SIG-M5 treated with dmso at 0.1 percent for 504 hours (cell line): ENCODE measurements around the gene PPP2R5D.

Source experiments
- DNase-seq: peaks from one replicate; lab custom pipeline; 2025; ENCODE audit not compliant: unreplicated experiment; lab: John Stamatoyannopoulos, UW

The PPP2R5D gene

GRCh38 chr6:43053545-43054205, 69.3 kb downstream of the PPP2R5D start, which contains the start of gene CUL7:
TSS of gene CUL7 (minus strand) at chr6:43053851. CDS start at chr6:43052788, 1,063 bp downstream.
- peak; percentile 92 for DNase-seq

DNA sequence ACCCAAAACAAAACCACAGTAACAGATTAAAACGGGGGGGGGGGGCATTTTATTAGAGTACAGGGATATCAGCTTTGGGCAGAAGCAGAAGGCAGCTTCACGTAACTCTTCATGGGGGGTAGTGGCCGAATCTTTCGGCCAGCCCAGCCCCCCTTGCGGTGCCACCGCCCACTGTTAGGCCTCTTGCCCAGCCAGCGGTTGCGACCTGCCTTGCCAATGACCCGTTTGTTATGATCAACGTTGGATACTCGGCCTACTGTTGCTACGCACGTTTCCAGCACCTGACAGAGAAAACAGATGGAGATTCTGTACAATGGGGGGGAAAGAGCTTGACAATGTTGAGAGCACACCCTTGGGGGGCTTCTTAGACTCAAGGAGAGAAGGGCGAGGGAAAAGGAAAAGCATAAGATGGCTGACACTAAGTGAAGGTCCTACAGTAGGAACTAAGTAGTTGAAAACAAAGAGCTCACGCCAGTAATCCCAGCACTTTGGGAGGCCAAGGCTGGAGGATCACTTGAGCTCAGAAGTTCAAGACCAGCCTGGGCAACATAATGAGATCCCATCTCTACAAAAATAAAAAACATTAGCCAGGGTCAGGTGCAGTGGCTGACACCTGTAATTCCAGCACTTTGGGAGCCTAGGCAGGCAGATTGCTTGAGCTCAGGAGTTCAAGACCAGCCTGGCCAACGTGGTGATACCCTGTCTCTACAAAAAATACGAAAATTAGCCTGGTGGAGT, 70.0 kb downstream of the PPP2R5D start:
- DNase-seq, result no peak

DNA sequence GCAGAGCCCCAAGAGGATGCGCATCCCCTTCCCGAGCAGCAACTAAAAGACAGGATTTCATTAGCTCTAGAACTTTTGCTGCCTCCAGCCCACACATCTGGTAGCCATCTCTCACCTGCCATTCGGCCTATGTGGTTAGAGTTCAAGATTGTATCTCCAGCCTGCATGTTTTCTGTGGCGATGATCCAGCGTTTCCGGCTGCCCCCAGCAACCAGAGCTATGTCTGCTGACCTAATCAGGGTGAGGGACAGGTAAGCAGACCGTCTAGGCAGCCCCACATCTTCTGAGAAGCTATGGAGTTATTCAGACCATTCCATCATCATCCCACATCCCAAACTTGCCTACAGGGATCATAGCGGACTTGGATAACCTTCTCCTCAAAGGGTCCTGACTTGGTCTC, 71.6 kb downstream of the PPP2R5D start:
- no peak for DNase-seq

- peak; percentile 9 for DNase-seq
Observed at GRCh38 chr6:43058531-43058930, 74.2 kb downstream of the PPP2R5D start.

- DNase-seq, result peak; percentile 99
Observed at GRCh38 chr6:43059168-43060033, 75.0 kb downstream of the PPP2R5D start, which contains the start of the genes KLC4 and MRPL2. TSS of gene KLC4 (plus strand) at chr6:43059631. CDS start at chr6:43061336, 1,705 bp downstream. TSS of gene MRPL2 (minus strand) at chr6:43059434. CDS start at chr6:43059381, 53 bp downstream.

DNA sequence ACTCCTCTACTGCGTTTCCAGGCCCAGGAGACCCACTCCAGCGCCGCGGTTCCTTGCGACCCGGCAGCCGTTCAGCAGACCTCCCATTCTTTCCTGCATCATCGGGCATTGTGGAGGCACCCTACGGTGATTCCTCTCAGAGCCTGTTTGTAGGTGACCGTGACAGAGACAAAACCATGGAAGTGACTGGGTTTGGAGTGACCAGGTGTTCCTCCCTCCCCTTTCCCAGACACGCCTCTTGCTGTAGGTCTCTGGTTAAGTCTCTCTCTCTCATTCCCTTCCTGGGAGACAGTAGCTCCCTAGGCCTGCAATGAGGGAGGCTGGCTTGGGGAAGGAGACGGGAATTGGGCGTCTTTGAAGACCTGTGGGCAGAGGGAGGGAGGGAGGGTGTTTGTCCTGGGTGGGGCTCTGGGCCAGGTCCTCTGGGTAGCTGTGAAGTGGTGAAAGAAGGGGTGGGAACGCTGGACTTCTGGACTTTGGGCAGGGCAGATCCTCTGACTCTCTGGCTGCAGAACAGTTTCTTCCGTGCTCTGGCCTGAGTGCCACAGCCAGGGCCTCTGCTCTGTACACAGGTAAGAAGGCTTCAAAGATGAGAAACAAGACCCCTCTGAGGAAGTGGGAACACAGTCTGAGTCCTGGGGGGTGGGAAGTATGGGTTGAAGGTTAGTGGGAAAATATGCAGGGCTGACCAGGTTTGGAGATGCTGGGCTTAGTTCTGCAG, 75.8 kb downstream of the PPP2R5D start:
- no peak for DNase-seq

GRCh38 chr6:43060755-43061633, 76.6 kb downstream of the PPP2R5D start:
- no peak for DNase-seq

GRCh38 chr6:43061861-43062260, 77.5 kb downstream of the PPP2R5D start:
- no peak for DNase-seq
